H1 (cell line): ENCODE measurements around the gene IFNA13. TPM values are rescaled to one million over a fixed set of nuclear protein-coding genes. Genes with fewer than 3 reads are reported as not detected.

Experiments
- BACH1 ChIP-seq: IDR thresholded peaks from 2 replicates; pipeline ENCODE4 v1.6.1; 2012; ENCODE audit warnings: low read length, improper control_type of control experiment
- BRCA1 ChIP-seq: IDR thresholded peaks from 2 replicates; pipeline ENCODE4 v1.6.1; 2012; ENCODE audit warnings: low read depth, low read length, improper control_type of control experiment
- GABPA ChIP-seq: IDR thresholded peaks from 2 replicates; pipeline ENCODE4 v1.6.1; 2011; ENCODE audit warnings: mild to moderate bottlenecking, low read length, moderate library complexity, borderline replicate concordance; ENCODE audit not compliant: insufficient read depth
- HDAC2 ChIP-seq, 2 experiments: fragments of 300-600 bp in 1 of 2; sonication (generic) in 1 of 2; IDR thresholded peaks; 2 replicates each; pipeline ENCODE4 v1.6.1; 2011 to 2012; ENCODE audit warnings: low read depth in 2 of 2, low read length in 2 of 2, mild to moderate bottlenecking in 2 of 2, moderate library complexity in 2 of 2, borderline replicate concordance in 1 of 2, inconsistent platforms in 1 of 2
- JUN ChIP-seq: IDR thresholded peaks from 2 replicates; pipeline ENCODE4 v1.6.1; 2011; ENCODE audit warnings: low read depth, mild to moderate bottlenecking, improper control_type of control experiment, low read length
- RFX5 ChIP-seq: IDR thresholded peaks from 2 replicates; pipeline ENCODE4 v1.6.1; 2011; ENCODE audit warnings: low read depth, low read length, improper control_type of control experiment, borderline replicate concordance
- RNF2 ChIP-seq: fragments of 200-900, 300-1000 bp; sonication (generic); IDR thresholded peaks from 2 replicates; pipeline ENCODE4 v1.7.1; 2016; ENCODE audit warnings: borderline replicate concordance, low read depth, mild to moderate bottlenecking, antibody characterized with exemption, low read length; ENCODE audit not compliant: poor library complexity, severe bottlenecking; ENCODE audit errors: missing control alignments
- RXRA ChIP-seq: IDR thresholded peaks from 2 replicates; pipeline ENCODE4 v1.6.1; 2011; ENCODE audit warnings: low read depth, mild to moderate bottlenecking, low read length, moderate library complexity; ENCODE audit not compliant: insufficient read depth
- SIRT6 ChIP-seq: IDR thresholded peaks from one replicate; pipeline ENCODE4 v1.7.1; 2012; ENCODE audit warnings: low read length, inconsistent platforms
- TCF12 ChIP-seq: IDR thresholded peaks from 2 replicates; pipeline ENCODE4 v1.6.1; 2011; ENCODE audit warnings: low read depth, mild to moderate bottlenecking, low read length
- ZNF274 ChIP-seq: IDR thresholded peaks from 2 replicates; pipeline ENCODE4 v1.7.0; 2012; ENCODE audit warnings: low read length, borderline replicate concordance; ENCODE audit errors: extremely low read depth
- polyA plus RNA-seq, 7 experiments: library from polyadenylated mRNA; depleted of rRNA in 3 of 7; stranded (reverse) in 5 of 7; unstranded in 2 of 7; fragments of >200 nt in 5 of 7; fragments of 200-250 nt in 2 of 7; gene quantifications; 1 replicate in 5 of 7; 2 replicates in 1 of 7; 4 replicates in 1 of 7; pipeline versions ENCODE4 v1.2.1 to v1.2.3, GENCODE V29; 2011 to 2013; ENCODE audit warnings: missing spikeins in 2 of 7, mixed read lengths in 2 of 7
- total RNA-seq: library from RNA; stranded (reverse); fragmentation: NEBNext Ultra II Directional; extraction: Animal tissue kit (Norgen Biotek cat#: 25700); gene quantifications from 2 replicates; pipeline ENCODE4 v1.2.1, GENCODE V29; 2021
- TF ChIP-seq, protein P1 (sequence below): fragments of 300-600 bp; sonication (generic); IDR thresholded peaks from 2 replicates; pipeline ENCODE4 v1.7.1; 2012; ENCODE audit warnings: low read length, moderate library complexity, mild to moderate bottlenecking, inconsistent platforms; ENCODE audit not compliant: insufficient replicate concordance

The IFNA13 gene
- total and polyA plus RNA-seq, 2 of the 8 experiments (the other 6 are each of a cell fraction or from before 2014, with no cell fraction given): not detected

DNA sequence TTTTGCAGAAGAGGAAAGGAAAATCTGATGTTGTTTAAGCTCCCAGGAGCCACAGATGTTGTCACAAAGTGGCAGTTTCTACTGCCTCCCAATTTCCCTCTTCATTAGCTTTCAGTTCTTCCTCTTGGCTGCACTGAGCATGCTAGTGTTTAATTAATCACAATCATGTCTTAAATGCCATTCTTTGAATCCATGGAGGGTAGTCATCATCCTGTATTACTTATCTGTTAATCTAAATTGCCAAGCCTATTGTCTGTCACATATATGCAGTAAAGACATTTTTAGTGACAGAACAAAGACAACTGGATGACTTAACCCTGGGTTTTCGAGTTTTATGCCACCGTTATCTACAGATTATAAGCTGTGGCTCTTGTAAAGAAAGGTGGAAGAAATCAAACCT, 47.4 kb downstream of the IFNA13 start (continued):
- TF ChIP-seq, protein P1, sequence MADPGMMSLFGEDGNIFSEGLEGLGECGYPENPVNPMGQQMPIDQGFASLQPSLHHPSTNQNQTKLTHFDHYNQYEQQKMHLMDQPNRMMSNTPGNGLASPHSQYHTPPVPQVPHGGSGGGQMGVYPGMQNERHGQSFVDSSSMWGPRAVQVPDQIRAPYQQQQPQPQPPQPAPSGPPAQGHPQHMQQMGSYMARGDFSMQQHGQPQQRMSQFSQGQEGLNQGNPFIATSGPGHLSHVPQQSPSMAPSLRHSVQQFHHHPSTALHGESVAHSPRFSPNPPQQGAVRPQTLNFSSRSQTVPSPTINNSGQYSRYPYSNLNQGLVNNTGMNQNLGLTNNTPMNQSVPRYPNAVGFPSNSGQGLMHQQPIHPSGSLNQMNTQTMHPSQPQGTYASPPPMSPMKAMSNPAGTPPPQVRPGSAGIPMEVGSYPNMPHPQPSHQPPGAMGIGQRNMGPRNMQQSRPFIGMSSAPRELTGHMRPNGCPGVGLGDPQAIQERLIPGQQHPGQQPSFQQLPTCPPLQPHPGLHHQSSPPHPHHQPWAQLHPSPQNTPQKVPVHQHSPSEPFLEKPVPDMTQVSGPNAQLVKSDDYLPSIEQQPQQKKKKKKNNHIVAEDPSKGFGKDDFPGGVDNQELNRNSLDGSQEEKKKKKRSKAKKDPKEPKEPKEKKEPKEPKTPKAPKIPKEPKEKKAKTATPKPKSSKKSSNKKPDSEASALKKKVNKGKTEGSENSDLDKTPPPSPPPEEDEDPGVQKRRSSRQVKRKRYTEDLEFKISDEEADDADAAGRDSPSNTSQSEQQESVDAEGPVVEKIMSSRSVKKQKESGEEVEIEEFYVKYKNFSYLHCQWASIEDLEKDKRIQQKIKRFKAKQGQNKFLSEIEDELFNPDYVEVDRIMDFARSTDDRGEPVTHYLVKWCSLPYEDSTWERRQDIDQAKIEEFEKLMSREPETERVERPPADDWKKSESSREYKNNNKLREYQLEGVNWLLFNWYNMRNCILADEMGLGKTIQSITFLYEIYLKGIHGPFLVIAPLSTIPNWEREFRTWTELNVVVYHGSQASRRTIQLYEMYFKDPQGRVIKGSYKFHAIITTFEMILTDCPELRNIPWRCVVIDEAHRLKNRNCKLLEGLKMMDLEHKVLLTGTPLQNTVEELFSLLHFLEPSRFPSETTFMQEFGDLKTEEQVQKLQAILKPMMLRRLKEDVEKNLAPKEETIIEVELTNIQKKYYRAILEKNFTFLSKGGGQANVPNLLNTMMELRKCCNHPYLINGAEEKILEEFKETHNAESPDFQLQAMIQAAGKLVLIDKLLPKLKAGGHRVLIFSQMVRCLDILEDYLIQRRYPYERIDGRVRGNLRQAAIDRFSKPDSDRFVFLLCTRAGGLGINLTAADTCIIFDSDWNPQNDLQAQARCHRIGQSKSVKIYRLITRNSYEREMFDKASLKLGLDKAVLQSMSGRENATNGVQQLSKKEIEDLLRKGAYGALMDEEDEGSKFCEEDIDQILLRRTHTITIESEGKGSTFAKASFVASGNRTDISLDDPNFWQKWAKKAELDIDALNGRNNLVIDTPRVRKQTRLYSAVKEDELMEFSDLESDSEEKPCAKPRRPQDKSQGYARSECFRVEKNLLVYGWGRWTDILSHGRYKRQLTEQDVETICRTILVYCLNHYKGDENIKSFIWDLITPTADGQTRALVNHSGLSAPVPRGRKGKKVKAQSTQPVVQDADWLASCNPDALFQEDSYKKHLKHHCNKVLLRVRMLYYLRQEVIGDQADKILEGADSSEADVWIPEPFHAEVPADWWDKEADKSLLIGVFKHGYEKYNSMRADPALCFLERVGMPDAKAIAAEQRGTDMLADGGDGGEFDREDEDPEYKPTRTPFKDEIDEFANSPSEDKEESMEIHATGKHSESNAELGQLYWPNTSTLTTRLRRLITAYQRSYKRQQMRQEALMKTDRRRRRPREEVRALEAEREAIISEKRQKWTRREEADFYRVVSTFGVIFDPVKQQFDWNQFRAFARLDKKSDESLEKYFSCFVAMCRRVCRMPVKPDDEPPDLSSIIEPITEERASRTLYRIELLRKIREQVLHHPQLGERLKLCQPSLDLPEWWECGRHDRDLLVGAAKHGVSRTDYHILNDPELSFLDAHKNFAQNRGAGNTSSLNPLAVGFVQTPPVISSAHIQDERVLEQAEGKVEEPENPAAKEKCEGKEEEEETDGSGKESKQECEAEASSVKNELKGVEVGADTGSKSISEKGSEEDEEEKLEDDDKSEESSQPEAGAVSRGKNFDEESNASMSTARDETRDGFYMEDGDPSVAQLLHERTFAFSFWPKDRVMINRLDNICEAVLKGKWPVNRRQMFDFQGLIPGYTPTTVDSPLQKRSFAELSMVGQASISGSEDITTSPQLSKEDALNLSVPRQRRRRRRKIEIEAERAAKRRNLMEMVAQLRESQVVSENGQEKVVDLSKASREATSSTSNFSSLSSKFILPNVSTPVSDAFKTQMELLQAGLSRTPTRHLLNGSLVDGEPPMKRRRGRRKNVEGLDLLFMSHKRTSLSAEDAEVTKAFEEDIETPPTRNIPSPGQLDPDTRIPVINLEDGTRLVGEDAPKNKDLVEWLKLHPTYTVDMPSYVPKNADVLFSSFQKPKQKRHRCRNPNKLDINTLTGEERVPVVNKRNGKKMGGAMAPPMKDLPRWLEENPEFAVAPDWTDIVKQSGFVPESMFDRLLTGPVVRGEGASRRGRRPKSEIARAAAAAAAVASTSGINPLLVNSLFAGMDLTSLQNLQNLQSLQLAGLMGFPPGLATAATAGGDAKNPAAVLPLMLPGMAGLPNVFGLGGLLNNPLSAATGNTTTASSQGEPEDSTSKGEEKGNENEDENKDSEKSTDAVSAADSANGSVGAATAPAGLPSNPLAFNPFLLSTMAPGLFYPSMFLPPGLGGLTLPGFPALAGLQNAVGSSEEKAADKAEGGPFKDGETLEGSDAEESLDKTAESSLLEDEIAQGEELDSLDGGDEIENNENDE: no peak
- no peak for TF ChIP-seq TCF12
- no peak for TF ChIP-seq RNF2
- TF ChIP-seq RFX5: no peak
- TF ChIP-seq SIRT6: no peak
- TF ChIP-seq HDAC2 (IDR thresholded peaks at IDR 0.05; ENCODE audit: borderline replicate concordance in 1 of 2, low read depth in 2 of 2, low read length in 2 of 2): no peak
- TF ChIP-seq ZNF274: no peak
- TF ChIP-seq JUN: no peak
- TF ChIP-seq BRCA1: no peak
- TF ChIP-seq BACH1: no peak
- TF ChIP-seq GABPA: no peak
- no peak for TF ChIP-seq RXRA
